ENCODE data around the gene SOX10. TPM values are rescaled to one million over a fixed set of nuclear protein-coding genes. Genes with fewer than 3 reads are reported as not detected.

SOX10 gene
- total RNA-seq, 1 donor from 2014 or later, result not detected

GRCh38 chr22:38029901-38030300 is 45.5 kb upstream of the SOX10 start:
- no peak for TF ChIP-seq CTCF (IDR thresholded peaks at IDR 0.05; ENCODE audit: insufficient read depth, low read length, poor library complexity, severe bottlenecking)
- Histone ChIP-seq H3K36me3 (ENCODE audit: control insufficient read depth, insufficient read depth, low read length) (no peaks in the 10 kb centered on the region), H3K27me3 (ENCODE audit: control insufficient read depth, insufficient read depth, low read length) (peaks cover 12% of the 10 kb centered on the region), H3K4me3 (ENCODE audit: low read depth, low read length) (no peak overlapping the region)
- no peak for DNase-seq (ENCODE audit: low read depth)

- TF ChIP-seq CTCF (IDR thresholded peaks at IDR 0.05; ENCODE audit: insufficient read depth, low read length, poor library complexity, severe bottlenecking), result no peak
- H3K36me3 ChIP-seq (ENCODE audit: control insufficient read depth, insufficient read depth, low read length), result no peaks in the 10 kb centered on the region
- DNase-seq (ENCODE audit: low read depth), result no peak
- no peak overlapping the region for H3K4me3 ChIP-seq (ENCODE audit: low read depth, low read length)
- H3K27me3 ChIP-seq (ENCODE audit: control insufficient read depth, insufficient read depth, low read length), result peaks cover 17% of the 10 kb centered on the region
These were observed 45.0 kb upstream of the SOX10 start for GRCh38 chr22:38029370-38029769.

GRCh38 chr22:38028344-38029130 is 44.2 kb upstream of the SOX10 start:
- H3K4me3 ChIP-seq (ENCODE audit: low read depth, low read length), result no peak overlapping the region
- no peak for TF ChIP-seq CTCF (IDR thresholded peaks at IDR 0.05; ENCODE audit: insufficient read depth, low read length, poor library complexity, severe bottlenecking)
- H3K36me3 ChIP-seq (ENCODE audit: control insufficient read depth, insufficient read depth, low read length), result no peaks in the 10 kb centered on the region
- H3K27me3 ChIP-seq (ENCODE audit: control insufficient read depth, insufficient read depth, low read length), result peaks cover 18% of the 10 kb centered on the region
- DNase-seq (ENCODE audit: low read depth), result no peak

- TF ChIP-seq CTCF (IDR thresholded peaks at IDR 0.05; ENCODE audit: insufficient read depth, low read length, poor library complexity, severe bottlenecking), result no peak
- Histone ChIP-seq H3K4me3 (ENCODE audit: low read depth, low read length) (no peak overlapping the region), H3K36me3 (ENCODE audit: control insufficient read depth, insufficient read depth, low read length) (no peaks in the 10 kb centered on the region), H3K27me3 (ENCODE audit: control insufficient read depth, insufficient read depth, low read length) (peaks cover 18% of the 10 kb centered on the region)
- DNase-seq (ENCODE audit: low read depth), result no peak
These were observed 43.1 kb upstream of the SOX10 start for GRCh38 chr22:38027487-38027886.

GRCh38 chr22:38026130-38027111 is 42.1 kb upstream of the SOX10 start:
- no peak for DNase-seq (ENCODE audit: low read depth)
- H3K27me3 ChIP-seq (ENCODE audit: control insufficient read depth, insufficient read depth, low read length), result peaks cover 18% of the 10 kb centered on the region
- H3K36me3 ChIP-seq (ENCODE audit: control insufficient read depth, insufficient read depth, low read length), result no peaks in the 10 kb centered on the region
- TF ChIP-seq CTCF (IDR thresholded peaks at IDR 0.05; ENCODE audit: insufficient read depth, low read length, poor library complexity, severe bottlenecking), result no peak
- no peak overlapping the region for H3K4me3 ChIP-seq (ENCODE audit: low read depth, low read length)
